HCT116 (cell line): Measurements from ENCODE around the gene NFIX. TPM values are rescaled to one million over a fixed set of nuclear protein-coding genes. Genes with fewer than 3 reads are reported as not detected.

Experiments used
- ATAC-seq: fragments of 200-7000 bp; cut with Tn5 transposase; 2 replicates; pipeline ENCODE4 v1.9.1; 2020; ENCODE audit warnings: mild to moderate bottlenecking, moderate library complexity
- BruUV-seq: library from RNA; stranded (reverse); fragments of 400-500 nt; replicated peaks from 2 replicates; lab custom pipeline; 2021; lab: Mats Ljungman, UMichigan
- CTCF ChIA-PET: fragments of 300-600 bp; sonication (Branson Sonifier 250); formaldehyde crosslinking; loops from one replicate; lab custom pipeline; 2021; ENCODE audit warnings: antibody characterized with exemption; lab: Charles Lee
- POLR2A ChIA-PET: fragments of 300-600, 350-600 bp; sonication (Branson Sonifier 250); formaldehyde crosslinking; loops from one replicate; lab custom pipeline; 2021; ENCODE audit warnings: antibody characterized with exemption; lab: Charles Lee
- RAD21 ChIA-PET, 2 experiments: fragments of 300-600 bp; sonication (Branson Sonifier 250); formaldehyde crosslinking; loops; one replicate each; lab custom pipeline; 2023; ENCODE audit warnings: low total read pairs in 2 of 2; ENCODE audit not compliant: uncharacterized antibody in 2 of 2, unreplicated experiment in 2 of 2, low non-redundant PET in 1 of 2; lab: Charles Lee
- DNase-seq: peaks from one replicate; pipeline ENCODE4 v3.0.0-alpha.2; 2010; ENCODE audit warnings: low read depth, low spot score
- H2AFZ ChIP-seq: fragments of 200-600 bp; shearing (Covaris generic), sonication (generic); 2 replicates; pipeline ENCODE4 v1.6.1; 2017; ENCODE audit warnings: low read depth, mixed run types, mixed read lengths, antibody characterized with exemption, low read length; ENCODE audit not compliant: poor library complexity, severe bottlenecking
- H3K27ac ChIP-seq: 2 replicates; pipeline ENCODE4 v1.5.1; 2012; ENCODE audit warnings: low read depth, low read length
- H3K27me3 ChIP-seq: fragments of 200-600 bp; sonication (generic); 2 replicates; pipeline ENCODE4 v1.6.1; 2016; ENCODE audit warnings: mixed run types, low read length, mixed read lengths; ENCODE audit not compliant: insufficient read depth
- H3K36me3 ChIP-seq, 2 experiments: fragments of 200-500 bp in 1 of 2; fragments of 200-600 bp in 1 of 2; sonication (Bioruptor generic) in 1 of 2; sonication (generic) in 1 of 2; 2 replicates each; pipeline versions ENCODE4 v1.5.1 to v1.6.1; 2014 to 2016; ENCODE audit warnings: low read length in 2 of 2, inconsistent platforms in 1 of 2, mixed read lengths in 1 of 2, mixed run types in 1 of 2; ENCODE audit not compliant: insufficient read depth in 2 of 2, control insufficient read depth in 1 of 2
- H3K4me1 ChIP-seq, 2 experiments: fragments of 200-600 bp in 1 of 2; sonication (generic) in 1 of 2; 2 replicates each; pipeline versions ENCODE4 v1.5.1 to v1.6.1; 2012 to 2017; ENCODE audit warnings: low read length in 2 of 2, inconsistent platforms in 1 of 2, mild to moderate bottlenecking in 1 of 2, mixed read lengths in 1 of 2, mixed run types in 1 of 2, moderate library complexity in 1 of 2; ENCODE audit not compliant: insufficient read depth in 2 of 2, control insufficient read depth in 1 of 2
- H3K4me2 ChIP-seq: fragments of 200-600 bp; sonication (generic); 2 replicates; pipeline ENCODE4 v1.6.1; 2017; ENCODE audit warnings: mixed run types, low read length, mixed read lengths
- H3K4me3 ChIP-seq, 2 experiments: fragments of 200-600 bp in 1 of 2; sonication (generic) in 1 of 2; replicated peaks in 1 of 2; 2 replicates each; pipeline ENCODE4 v1.5.1; 2011 to 2016; ENCODE audit warnings: low read length in 2 of 2, control low read depth in 1 of 2, low read depth in 1 of 2, mild to moderate bottlenecking in 1 of 2, mixed read lengths in 1 of 2, mixed run types in 1 of 2
- H3K79me2 ChIP-seq: fragments of 200-600 bp; sonication (generic); 2 replicates; pipeline ENCODE4 v1.6.1; 2017; ENCODE audit warnings: mild to moderate bottlenecking, mixed run types, low read length, moderate library complexity, mixed read lengths; ENCODE audit not compliant: insufficient read depth
- H3K9ac ChIP-seq: fragments of 200-600 bp; sonication (generic); 2 replicates; pipeline ENCODE4 v1.6.1; 2016; ENCODE audit warnings: low read length, mixed read lengths
- H3K9me2 ChIP-seq: fragments of 200-600 bp; sonication (generic), shearing (Covaris generic); 2 replicates; pipeline ENCODE4 v1.6.1; 2017; ENCODE audit warnings: mixed run types, mild to moderate bottlenecking, moderate library complexity; ENCODE audit not compliant: insufficient read depth
- H3K9me3 ChIP-seq, 2 experiments: fragments of 200-500 bp in 1 of 2; fragments of 200-600 bp in 1 of 2; sonication (Bioruptor generic) in 1 of 2; sonication (generic) in 1 of 2; 2 replicates each; pipeline ENCODE4 v1.6.1; 2014 to 2017; ENCODE audit warnings: low read length in 2 of 2, mixed read lengths in 2 of 2, inconsistent platforms in 1 of 2, low read depth in 1 of 2, mild to moderate bottlenecking in 1 of 2, mixed run types in 1 of 2, moderate library complexity in 1 of 2; ENCODE audit not compliant: control insufficient read depth in 1 of 2, insufficient read depth in 1 of 2
- H4K20me1 ChIP-seq: fragments of 200-600 bp; sonication (generic), shearing (Covaris generic); 2 replicates; pipeline ENCODE4 v1.6.1; 2017; ENCODE audit warnings: mixed run types, mild to moderate bottlenecking, moderate library complexity; ENCODE audit not compliant: insufficient read depth
- CBX3 ChIP-seq: IDR thresholded peaks from 2 replicates; pipeline ENCODE4 v1.6.1; 2012; ENCODE audit warnings: low read depth
- CTCF ChIP-seq, 3 experiments: fragments of 200-600 bp in 1 of 3; sonication (generic) in 1 of 3; IDR thresholded peaks in 2 of 3; conservative IDR thresholded peaks in 1 of 3; 2 replicates each; pipeline ENCODE4 v1.5.1; 2012 to 2017; ENCODE audit warnings: low read depth in 2 of 3, low read length in 2 of 3, antibody characterized with exemption in 1 of 3, borderline replicate concordance in 1 of 3, control low read depth in 1 of 3, mild to moderate bottlenecking in 1 of 3, mixed read lengths in 1 of 3, mixed run types in 1 of 3, moderate library complexity in 1 of 3; ENCODE audit not compliant: insufficient read depth in 1 of 3
- EGR1 ChIP-seq: IDR thresholded peaks from 2 replicates; pipeline ENCODE4 v1.6.1; 2012; ENCODE audit warnings: low read depth
- ELF1 ChIP-seq: IDR thresholded peaks from 2 replicates; pipeline ENCODE4 v1.6.1; 2012; ENCODE audit warnings: low read depth, borderline replicate concordance
- EZH2phosphoT487 ChIP-seq: fragments of 200-600 bp; IDR thresholded peaks from 2 replicates; pipeline ENCODE4 v1.6.1; 2018; ENCODE audit warnings: antibody characterized with exemption, borderline replicate concordance
- POLR2AphosphoS5 ChIP-seq: IDR thresholded peaks from 2 replicates; pipeline ENCODE4 v1.6.1; 2011; ENCODE audit warnings: mild to moderate bottlenecking, low read depth, low read length, moderate library complexity
- RAD21 ChIP-seq: IDR thresholded peaks from 2 replicates; pipeline ENCODE4 v1.6.1; 2012; ENCODE audit warnings: low read depth, mild to moderate bottlenecking
- REST ChIP-seq: IDR thresholded peaks from 2 replicates; pipeline ENCODE4 v1.6.1; 2012; ENCODE audit warnings: low read depth
- TCF7L2 ChIP-seq: IDR thresholded peaks from 2 replicates; pipeline ENCODE4 v1.7.0; 2011; ENCODE audit warnings: borderline replicate concordance, inconsistent platforms; ENCODE audit not compliant: insufficient read depth, insufficient read length; ENCODE audit errors: extremely low read depth
- ZFX ChIP-seq: fragments of 450-650 bp; IDR thresholded peaks from 2 replicates; pipeline ENCODE4 v1.6.1; 2017
- ZNF274 ChIP-seq: fragments of 200-500 bp; sonication (Bioruptor generic); IDR thresholded peaks from 2 replicates; pipeline ENCODE4 v1.6.1; 2014; ENCODE audit warnings: mild to moderate bottlenecking, low read depth, low read length, inconsistent platforms
- intact Hi-C: fragments of 100-400 bp; cut with micrococcal nuclease; formaldehyde crosslinking; loops from 2 replicates; pipeline ENCODE4 v1.10.0; 2022
- total RNA-seq: library from RNA; stranded (reverse); gene quantifications from one replicate; pipeline ENCODE4 v1.2.1, GENCODE V29; 2021; ENCODE audit not compliant: unreplicated experiment

NFIX gene
- total RNA-seq, 1 experiment from 2014 or later: 34.8 TPM

GRCh38 chr19:13002166-13002898, 7.1 kb downstream of the NFIX start:
- no peak overlapping the region for H3K9ac ChIP-seq
- no peak for ATAC-seq

More at GRCh38 chr19:13002166-13002898, 7.1 kb downstream of the NFIX start:
- RAD21 ChIA-PET: no interaction called here
- Histone ChIP-seq H3K9me3 (no peaks in the 10 kb centered on the region), H3K4me1 (no peaks in the 10 kb centered on the region; a peak in 1 of 4 replicates), H3K27ac (no peak overlapping the region), H3K79me2 (peaks cover 9% of the 10 kb centered on the region; the same call in 1 of the 2 replicates), H3K4me3 (no peak overlapping the region), H2AFZ (no peak overlapping the region), H4K20me1 (no peaks in the 10 kb centered on the region), H3K36me3 (peaks cover 0 to 5% of the 10 kb centered on the region in 2 experiments; a peak in 1 of 4 replicates), H3K4me2 (no peak overlapping the region), H3K27me3 (no peaks in the 10 kb centered on the region), H3K9me2 (no peaks in the 10 kb centered on the region)
- CTCF ChIA-PET: no interaction called here
- TF ChIP-seq TCF7L2 (no peak), CBX3 (no peak), ELF1 (no peak), EZH2phosphoT487 (no peak), REST (no peak), POLR2AphosphoS5 (no peak), EGR1 (no peak), ZNF274 (no peak), RAD21 (no peak), ZFX (no peak), CTCF (IDR thresholded peaks at IDR 0.05 in 2 of 3, conservative IDR thresholded peaks at IDR 0.05 in 1 of 3; ENCODE audit: borderline replicate concordance in 1 of 3, insufficient read depth in 1 of 3, low read depth in 2 of 3, low read length in 2 of 3) (no peak)
- no TSS peak for BruUV-seq
- DNase-seq: no peak
- intact Hi-C loops: no loop called here
- POLR2A ChIA-PET: no interaction called here
